Erythroblast (primary cell): ENCODE measurements around the gene FAM107B.

Source experiments
- GATA1 ChIP-seq: IDR thresholded peaks from 2 replicates; pipeline ENCODE4 v1.6.1; 2011; ENCODE audit warnings: low read depth, mild to moderate bottlenecking, control low read depth, low read length, moderate library complexity
- POLR2A ChIP-seq: IDR thresholded peaks from 2 replicates; pipeline ENCODE4 v1.6.1; 2011; ENCODE audit warnings: mild to moderate bottlenecking, low read length

- no peak for TF ChIP-seq POLR2A
- no peak for TF ChIP-seq GATA1
Measured at GRCh38 chr10:14670551-14671240, 104.0 kb downstream of the FAM107B start.
